CD14-positive monocyte (primary cell): ENCODE measurements around the gene OTUB1. TPM values are rescaled to one million over a fixed set of nuclear protein-coding genes. Genes with fewer than 3 reads are reported as not detected.

Experiments used
- DNase-seq, 3 donors: peaks; one replicate each; pipeline ENCODE4 v3.0.0-alpha.2; 2011 to 2022
- H2AFZ ChIP-seq: 2 replicates; pipeline ENCODE4 v1.6.0; 2012; ENCODE audit warnings: mild to moderate bottlenecking, low read depth, low read length, inconsistent platforms; ENCODE audit not compliant: insufficient read depth, poor library complexity, severe bottlenecking
- H3K27ac ChIP-seq, 2 donors: 1 replicate in 1 of 2; 2 replicates in 1 of 2; pipeline ENCODE4 v1.5.1; 2012 to 2013; ENCODE audit warnings: low read length in 2 of 2, control low read depth in 1 of 2, inconsistent platforms in 1 of 2, low read depth in 1 of 2, mild to moderate bottlenecking in 1 of 2
- H3K27me3 ChIP-seq, 2 donors: one replicate each; pipeline versions ENCODE4 v1.6.0 to v1.6.1; 2011 to 2013; ENCODE audit warnings: low read length in 2 of 2; ENCODE audit not compliant: control insufficient read depth in 2 of 2, insufficient read depth in 2 of 2
- H3K36me3 ChIP-seq, 2 donors: replicated peaks in 1 of 2; 1 replicate in 1 of 2; 2 replicates in 1 of 2; pipeline versions ENCODE4 v1.5.1 to v1.6.1; 2012 to 2013; ENCODE audit warnings: low read length in 2 of 2, control low read depth in 1 of 2, inconsistent platforms in 1 of 2, mild to moderate bottlenecking in 1 of 2; ENCODE audit not compliant: insufficient read depth in 2 of 2, control insufficient read depth in 1 of 2
- H3K4me1 ChIP-seq, 2 donors: 1 replicate in 1 of 2; 2 replicates in 1 of 2; pipeline versions ENCODE4 v1.5.1 to v1.6.1; 2012 to 2013; ENCODE audit warnings: low read length in 2 of 2, control low read depth in 1 of 2, inconsistent platforms in 1 of 2, mild to moderate bottlenecking in 1 of 2, moderate library complexity in 1 of 2; ENCODE audit not compliant: insufficient read depth in 2 of 2, control insufficient read depth in 1 of 2
- H3K4me2 ChIP-seq: replicated peaks from 2 replicates; pipeline ENCODE3; 2012; ENCODE audit warnings: low read length, moderate library complexity, mild to moderate bottlenecking; ENCODE audit not compliant: poor library complexity, severe bottlenecking; ENCODE audit errors: extremely low read depth
- H3K4me3 ChIP-seq, 3 experiments: fragments of 200-600 bp in 1 of 3; sonication (generic) in 1 of 3; replicated peaks in 1 of 3; 1 replicate in 2 of 3; 2 replicates in 1 of 3; pipeline ENCODE4 v1.5.1; 2011 to 2013; ENCODE audit warnings: low read length in 3 of 3, mild to moderate bottlenecking in 3 of 3, control low read depth in 2 of 3, low read depth in 2 of 3, inconsistent platforms in 1 of 3, moderate library complexity in 1 of 3
- H3K79me2 ChIP-seq: 2 replicates; pipeline ENCODE4 v1.6.0; 2012; ENCODE audit warnings: mild to moderate bottlenecking, control low read depth, inconsistent platforms, low read length, moderate library complexity; ENCODE audit not compliant: insufficient read depth
- H3K9ac ChIP-seq: 2 replicates; pipeline ENCODE4 v1.6.0; 2017; ENCODE audit warnings: low read length, mild to moderate bottlenecking; ENCODE audit not compliant: insufficient read depth, poor library complexity, severe bottlenecking
- H3K9me3 ChIP-seq, 2 donors: replicated peaks in 1 of 2; 1 replicate in 1 of 2; 2 replicates in 1 of 2; pipeline versions ENCODE4 v1.5.1 to v1.6.1; 2012 to 2013; ENCODE audit warnings: low read length in 2 of 2, control low read depth in 1 of 2; ENCODE audit not compliant: control insufficient read depth in 1 of 2, insufficient read depth in 1 of 2
- H4K20me1 ChIP-seq: 2 replicates; pipeline ENCODE4 v1.6.0; 2012; ENCODE audit warnings: mild to moderate bottlenecking, low read length, control low read depth, moderate library complexity; ENCODE audit not compliant: insufficient read depth
- H3K27ac Mint-ChIP-seq, 7 donors: one replicate each; pipeline ENCODE4 v1.8.0; 2020; ENCODE audit warnings: mild to moderate bottlenecking in 7 of 7, mixed read lengths in 7 of 7, moderate library complexity in 6 of 7, inconsistent platforms in 2 of 7
- H3K27me3 Mint-ChIP-seq, 3 donors: one replicate each; pipeline ENCODE4 v1.8.0; 2021 to 2022; ENCODE audit warnings: low read depth in 3 of 3, mild to moderate bottlenecking in 3 of 3, mixed read lengths in 3 of 3, moderate library complexity in 3 of 3, inconsistent platforms in 1 of 3
- H3K36me3 Mint-ChIP-seq, 2 donors: one replicate each; pipeline ENCODE4 v1.8.0; 2020; ENCODE audit warnings: mixed read lengths in 2 of 2, inconsistent platforms in 1 of 2, mild to moderate bottlenecking in 1 of 2
- H3K4me1 Mint-ChIP-seq: one replicate; pipeline ENCODE4 v1.8.0; 2020; ENCODE audit warnings: mild to moderate bottlenecking, mixed read lengths
- H3K4me3 Mint-ChIP-seq, 2 donors: one replicate each; pipeline ENCODE4 v1.8.0; 2020; ENCODE audit warnings: mild to moderate bottlenecking in 2 of 2, mixed read lengths in 2 of 2, moderate library complexity in 1 of 2
- H3K9me3 Mint-ChIP-seq, 7 donors: one replicate each; pipeline ENCODE4 v1.8.0; 2020 to 2022; ENCODE audit warnings: mixed read lengths in 7 of 7, mild to moderate bottlenecking in 6 of 7, moderate library complexity in 6 of 7, inconsistent platforms in 2 of 7
- WGBS: methylation state at CpG from one replicate; pipeline ENCODE4 v1.1.5; 2013; ENCODE audit warnings: missing lambda C conversion rate; ENCODE audit not compliant: insufficient coverage; 5-methylcytosine and 5-hydroxymethylcytosine counted together
- intact Hi-C, 2 donors: fragments of 100-400 bp; cut with micrococcal nuclease; formaldehyde crosslinking; loops; one replicate each; pipeline versions ENCODE4 v1.15.0 to v1.15.1; 2023
- polyA plus RNA-seq, 3 donors: library from polyadenylated mRNA; depleted of rRNA in 1 of 3; unstranded in 2 of 3; stranded (reverse) in 1 of 3; fragments of 300-500 nt in 2 of 3; fragments of >200 nt in 1 of 3; fragmentation: Illumina TruSeq in 2 of 3; gene quantifications; 1 replicate in 2 of 3; 2 replicates in 1 of 3; pipeline ENCODE4 v1.2.3, GENCODE V29; 2012 to 2021
- TF ChIP-seq, protein P1 (sequence below): fragments of 200-600 bp; IDR thresholded peaks from one replicate; pipeline ENCODE4 v1.8.0; 2022; ENCODE audit warnings: antibody characterized with exemption, mild to moderate bottlenecking

Gene OTUB1
- polyA plus RNA-seq, 3 donors = 131 to 170 (median 140) TPM

DNA sequence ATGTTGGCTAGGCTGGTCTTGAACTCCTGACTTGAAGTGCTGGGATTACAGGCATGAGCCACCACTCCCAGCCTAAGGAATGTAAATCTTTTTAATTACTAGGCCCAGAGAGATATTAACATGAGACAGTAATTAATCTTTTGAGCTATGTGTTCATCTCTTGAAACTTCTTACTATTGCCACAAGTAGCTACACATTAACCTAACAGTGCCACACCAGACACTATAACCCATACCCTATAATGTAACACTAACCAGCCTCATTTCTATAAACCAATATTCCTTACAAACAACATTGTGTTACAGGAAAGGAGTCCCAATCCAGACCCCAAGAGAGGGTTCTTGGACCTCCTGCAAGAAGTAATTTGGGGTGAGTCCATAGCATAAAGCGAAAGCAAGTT lies 19.8 kb upstream of the OTUB1 start:
- TF ChIP-seq, protein P1, sequence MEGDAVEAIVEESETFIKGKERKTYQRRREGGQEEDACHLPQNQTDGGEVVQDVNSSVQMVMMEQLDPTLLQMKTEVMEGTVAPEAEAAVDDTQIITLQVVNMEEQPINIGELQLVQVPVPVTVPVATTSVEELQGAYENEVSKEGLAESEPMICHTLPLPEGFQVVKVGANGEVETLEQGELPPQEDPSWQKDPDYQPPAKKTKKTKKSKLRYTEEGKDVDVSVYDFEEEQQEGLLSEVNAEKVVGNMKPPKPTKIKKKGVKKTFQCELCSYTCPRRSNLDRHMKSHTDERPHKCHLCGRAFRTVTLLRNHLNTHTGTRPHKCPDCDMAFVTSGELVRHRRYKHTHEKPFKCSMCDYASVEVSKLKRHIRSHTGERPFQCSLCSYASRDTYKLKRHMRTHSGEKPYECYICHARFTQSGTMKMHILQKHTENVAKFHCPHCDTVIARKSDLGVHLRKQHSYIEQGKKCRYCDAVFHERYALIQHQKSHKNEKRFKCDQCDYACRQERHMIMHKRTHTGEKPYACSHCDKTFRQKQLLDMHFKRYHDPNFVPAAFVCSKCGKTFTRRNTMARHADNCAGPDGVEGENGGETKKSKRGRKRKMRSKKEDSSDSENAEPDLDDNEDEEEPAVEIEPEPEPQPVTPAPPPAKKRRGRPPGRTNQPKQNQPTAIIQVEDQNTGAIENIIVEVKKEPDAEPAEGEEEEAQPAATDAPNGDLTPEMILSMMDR = no peak
- Histone ChIP-seq H2AFZ (no peak overlapping the region), H3K27me3 (no peaks in the 10 kb centered on the region), H3K79me2 (no peaks in the 10 kb centered on the region), H3K4me2 (no peak overlapping the region), H4K20me1 (no peaks in the 10 kb centered on the region), H3K9ac (no peak overlapping the region), H3K4me1 (peaks cover 0 to 10% of the 10 kb centered on the region in 2 donors), H3K4me3 (no peak overlapping the region), H3K36me3 (no peaks in the 10 kb centered on the region), H3K27ac (no peak overlapping the region), H3K9me3 (no peaks in the 10 kb centered on the region)
- Mint-ChIP-seq H3K27ac (no peak overlapping the region), H3K4me3 (no peak overlapping the region), H3K27me3 (peaks cover 3 to 12% (median 6%) of the 10 kb centered on the region in 3 donors), H3K36me3 (no peaks in the 10 kb centered on the region), H3K9me3 (peaks cover 0 to 2% (median 0%) of the 10 kb centered on the region in 7 donors), H3K4me1 (peaks cover 8% of the 10 kb centered on the region)
- intact Hi-C loops = no loop called here
- no peak for DNase-seq
- WGBS = no CpG with 5 or more reads among the region's 1 CpG

DNA sequence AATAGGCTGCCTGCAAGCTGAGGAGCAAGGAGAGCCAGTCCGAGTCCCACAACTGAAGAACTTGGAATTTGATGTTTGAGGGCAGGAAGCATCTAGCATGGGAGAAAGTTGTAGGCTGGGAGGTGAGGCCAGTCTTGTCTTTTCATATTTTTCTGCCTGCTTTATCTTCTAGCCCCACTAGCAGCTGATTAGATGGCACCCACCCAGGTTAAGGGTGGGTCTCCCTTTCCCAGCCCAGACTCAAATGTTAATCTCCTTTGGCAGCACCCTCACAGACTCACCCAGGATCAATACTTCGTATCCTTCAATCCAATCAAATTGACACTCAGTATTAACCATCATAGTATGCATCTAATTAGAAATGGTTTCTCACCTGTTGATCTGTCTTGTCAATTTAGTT lies 16.8 kb upstream of the OTUB1 start:
- intact Hi-C loops = no loop called here
- no peaks in the 10 kb centered on the region for H3K9me3 ChIP-seq
- Mint-ChIP-seq H3K9me3 (peaks cover 0 to 2% (median 0%) of the 10 kb centered on the region in 7 donors), H3K4me3 (no peak overlapping the region), H3K27me3 (peaks cover 2 to 11% (median 5%) of the 10 kb centered on the region in 3 donors), H3K4me1 (peaks cover 10% of the 10 kb centered on the region), H3K36me3 (no peaks in the 10 kb centered on the region), H3K27ac (no peak overlapping the region)
- no peaks in the 10 kb centered on the region for H3K36me3 ChIP-seq
- DNase-seq = peak in 1 of 3 donors; percentile 0
- H3K79me2 ChIP-seq = peaks cover 1% of the 10 kb centered on the region
- no peak overlapping the region for H3K4me2 ChIP-seq
- no peaks in the 10 kb centered on the region for H4K20me1 ChIP-seq
- no peaks in the 10 kb centered on the region for H3K27me3 ChIP-seq
- H3K4me3 ChIP-seq = no peak overlapping the region
- peaks cover 4 to 13% of the 10 kb centered on the region in 2 donors for H3K4me1 ChIP-seq
- no peak overlapping the region for H3K27ac ChIP-seq
- no peak overlapping the region for H3K9ac ChIP-seq
- no CpG with 5 or more reads among the region's 2 CpGs for WGBS
- no peak overlapping the region for H2AFZ ChIP-seq
- TF ChIP-seq, protein P1 = no peak
